NOMO-1 treated with dmso at 0.1 percent for 144 hours (cell line): ENCODE data around the gene AATF.
A peak's percentile ranks its signal among the peaks of the same experiment; 100 is the strongest.
"Not testable (repeated sequence)": the region's sequence is repeated elsewhere in the genome, so short reads cannot be mapped to it uniquely, and the experiment has no call there.

Source experiments
- DNase-seq: peaks from one replicate; lab custom pipeline; 2025; ENCODE audit not compliant: unreplicated experiment; lab: John Stamatoyannopoulos, UW

The AATF gene

GRCh38 chr17:37069087-37069486, 120.3 kb downstream of the AATF start:
- no peak for DNase-seq

- DNase-seq: not testable (repeated sequence)
Observed at GRCh38 chr17:37073464-37073863, 124.7 kb downstream of the AATF start.

DNA sequence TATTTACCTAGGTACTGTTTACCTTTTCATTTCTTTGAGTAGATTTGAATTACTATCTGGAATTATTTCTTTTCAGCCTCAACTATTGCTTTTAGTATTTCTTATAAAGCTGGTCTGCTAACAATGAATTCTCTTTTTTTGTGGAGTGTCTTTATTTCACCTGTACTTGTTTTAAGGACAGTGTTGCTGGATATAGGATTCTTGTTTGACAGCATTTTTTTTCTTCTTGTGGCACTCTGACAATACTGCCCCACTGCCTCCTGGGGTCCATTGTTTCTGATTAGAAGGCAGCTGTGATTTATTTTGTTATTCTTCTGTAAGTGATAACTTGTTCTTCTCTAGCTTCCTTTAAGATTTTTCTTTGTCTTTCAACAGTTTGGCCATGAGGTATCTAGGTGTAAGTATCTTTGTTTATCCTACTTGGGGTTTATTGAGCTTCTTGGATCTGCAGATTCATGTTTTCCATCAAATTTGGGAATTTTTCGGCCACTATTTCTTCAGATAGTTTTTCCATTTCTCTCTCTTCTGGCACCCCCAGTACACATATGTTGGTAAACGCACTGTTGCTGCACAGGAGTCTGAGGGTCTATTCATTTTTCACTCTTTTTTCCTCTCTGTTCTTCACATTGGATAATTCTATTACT, 130.4 kb downstream of the AATF start:
- no peak for DNase-seq

DNA sequence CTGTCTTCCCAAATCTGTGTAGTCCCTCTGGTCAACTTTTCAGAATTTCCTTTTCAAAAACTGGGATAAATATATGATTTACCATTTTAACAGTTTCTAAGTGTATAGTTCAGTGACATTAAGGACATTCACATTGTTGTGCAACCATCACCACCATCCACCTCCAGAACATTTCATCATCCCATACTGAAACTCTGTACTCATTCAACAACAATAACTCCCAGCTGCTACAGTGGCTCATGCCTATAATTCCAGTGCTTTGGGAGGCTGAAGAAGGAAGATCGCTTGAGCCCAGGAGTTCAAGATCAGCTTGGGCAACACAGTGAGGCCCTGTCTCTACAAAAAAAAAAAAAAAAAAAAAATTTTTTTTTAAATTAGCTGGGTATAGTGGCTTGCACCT, 131.0 kb downstream of the AATF start:
- peak; percentile 37 for DNase-seq

DNA sequence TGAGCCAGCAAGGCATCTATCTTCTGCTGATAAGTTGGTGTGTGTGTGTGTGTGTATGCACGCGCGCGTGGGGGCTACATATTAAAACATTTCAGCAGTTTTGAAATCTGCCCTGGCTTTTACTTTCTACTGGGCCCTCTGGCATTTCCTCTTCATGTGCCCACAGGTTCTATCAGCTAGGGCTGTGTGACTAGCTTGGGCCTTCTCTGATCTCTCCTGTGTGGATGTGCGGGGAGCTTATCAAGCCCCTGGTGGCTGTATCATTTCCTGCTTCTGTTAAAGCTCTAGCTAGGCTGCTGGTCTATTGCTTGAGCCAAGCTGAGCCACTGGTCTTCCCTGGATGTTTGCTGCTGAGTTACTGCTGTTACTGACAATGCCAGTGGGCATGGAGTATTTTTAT, 132.5 kb downstream of the AATF start:
- DNase-seq: no peak

GRCh38 chr17:37082311-37082860, 133.6 kb downstream of the AATF start:
- DNase-seq: no peak

GRCh38 chr17:37082985-37083384, 134.2 kb downstream of the AATF start:
- DNase-seq: no peak

- DNase-seq: no peak
Observed at GRCh38 chr17:37083456-37083855, 134.7 kb downstream of the AATF start.

DNA sequence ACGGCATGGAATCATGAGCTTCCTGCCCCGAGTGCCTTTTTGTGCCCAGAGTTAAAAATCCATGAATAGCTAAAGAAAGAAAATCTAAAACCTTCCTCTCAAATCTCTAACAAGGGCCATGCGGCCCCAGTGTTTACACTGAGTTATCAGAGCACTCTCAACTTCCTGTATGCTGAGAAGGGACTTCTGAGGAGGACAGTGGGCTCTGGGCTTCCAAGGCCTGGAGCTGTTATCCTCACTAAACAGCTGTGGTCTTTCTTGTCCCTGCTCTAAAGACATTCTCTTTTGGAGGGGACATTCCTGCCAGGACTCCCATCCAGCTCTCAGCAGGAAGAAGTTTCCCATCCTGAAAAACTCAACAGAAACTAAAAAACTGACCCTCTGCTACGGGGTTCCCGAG, 135.6 kb downstream of the AATF start:
- no peak for DNase-seq

GRCh38 chr17:37086334-37086733, 137.6 kb downstream of the AATF start:
- no peak for DNase-seq

DNA sequence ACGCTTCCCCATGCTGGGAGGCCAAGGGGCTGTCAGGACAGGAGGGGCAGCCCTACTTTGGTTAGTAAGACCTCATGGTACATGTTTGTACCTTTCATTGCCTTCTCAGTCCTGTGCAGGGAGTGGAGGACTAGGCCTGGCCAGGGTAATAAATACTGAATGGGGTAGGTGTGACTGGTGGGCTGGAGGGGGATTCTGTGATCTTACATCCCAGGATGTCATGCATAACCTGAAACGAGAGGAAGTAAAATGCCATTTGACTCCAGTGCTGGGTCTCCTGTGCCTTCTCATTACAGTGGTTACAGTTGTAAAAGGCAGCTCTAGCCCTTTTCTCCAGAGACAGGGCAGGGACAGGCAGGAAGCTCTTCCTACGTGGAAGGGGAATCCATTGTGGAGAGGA, 138.2 kb downstream of the AATF start:
- no peak for DNase-seq

- no peak for DNase-seq
Observed at GRCh38 chr17:37087683-37088082, 138.9 kb downstream of the AATF start.

GRCh38 chr17:37088459-37088858, 139.7 kb downstream of the AATF start:
- no peak for DNase-seq

DNA sequence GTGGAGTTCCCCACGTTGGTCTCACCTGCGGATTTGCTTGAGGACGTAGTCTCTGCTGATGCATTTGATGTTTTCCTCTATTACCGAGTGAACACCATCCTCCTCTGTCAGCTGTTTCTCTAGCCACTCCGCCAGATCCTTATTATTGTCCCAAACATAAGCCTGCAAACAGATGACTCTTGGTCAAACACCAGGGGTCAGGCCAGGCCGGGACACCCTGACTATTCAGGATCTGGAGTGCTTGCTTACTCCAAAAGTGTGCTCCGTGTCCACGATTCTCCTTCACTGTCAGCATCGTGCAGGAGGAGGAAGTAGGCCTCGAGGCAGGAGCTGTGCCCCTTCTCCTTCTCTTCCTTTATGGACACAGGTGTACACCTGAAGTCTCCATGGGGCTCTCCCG, 140.2 kb downstream of the AATF start:
- no peak for DNase-seq

DNA sequence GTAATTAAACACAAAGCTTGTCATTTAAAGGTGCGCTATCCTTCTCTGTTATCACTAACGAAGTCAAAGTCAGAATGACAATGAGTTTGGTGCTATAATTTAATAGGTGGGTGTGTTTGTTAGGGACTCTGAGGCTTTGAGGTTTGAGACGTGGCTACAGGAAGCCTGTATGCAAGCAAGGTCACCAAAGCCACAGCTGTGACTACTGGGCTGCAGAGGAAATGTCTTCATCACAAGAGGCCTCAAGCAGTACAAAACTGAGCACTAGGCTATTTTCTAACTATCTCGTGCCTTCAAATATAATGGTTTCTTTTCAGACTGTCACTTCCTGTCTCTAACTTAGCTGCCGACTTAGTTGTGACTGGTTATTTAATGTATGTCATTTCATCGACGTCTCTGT, 141.2 kb downstream of the AATF start:
- peak; percentile 83 for DNase-seq

GRCh38 chr17:37090941-37091340, 142.2 kb downstream of the AATF start:
- DNase-seq: no peak

DNA sequence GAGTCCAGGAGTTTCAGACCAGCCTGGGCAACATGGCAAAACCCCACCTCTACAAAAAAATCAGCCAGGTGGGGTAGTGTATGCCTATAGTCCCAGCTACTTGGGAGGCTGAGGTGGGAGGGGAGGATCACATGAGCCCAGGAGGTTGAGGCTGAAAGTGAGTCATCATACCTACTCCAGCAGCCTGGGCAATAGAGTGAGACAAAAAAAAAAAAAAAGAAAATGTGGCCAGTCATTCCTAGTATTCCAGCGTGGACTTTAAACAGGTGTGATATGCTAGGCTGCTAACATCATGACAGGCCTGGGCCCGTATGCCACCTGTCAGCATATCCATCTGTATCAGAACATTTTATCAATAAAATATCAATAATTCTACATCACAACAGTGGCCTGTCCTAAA, 143.3 kb downstream of the AATF start:
- no peak for DNase-seq

DNA sequence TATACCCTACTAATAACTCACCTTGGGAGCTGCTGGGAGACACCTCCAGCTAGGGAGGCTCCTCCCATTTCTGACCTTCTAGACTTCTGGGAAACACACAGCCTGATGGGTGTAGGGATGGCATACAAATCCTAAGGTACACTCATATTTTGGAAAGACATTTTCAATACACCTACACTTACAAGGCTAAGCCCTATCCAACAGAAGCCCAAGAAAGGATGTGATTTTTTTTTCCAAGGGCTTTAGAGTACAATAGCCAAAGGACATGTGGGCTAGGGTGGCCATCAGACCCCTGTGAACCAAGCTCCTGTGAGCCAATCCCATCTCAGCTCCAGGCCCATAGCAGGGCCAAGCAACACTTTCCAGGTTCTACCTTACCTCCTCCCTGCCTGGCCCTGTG, 143.9 kb downstream of the AATF start:
- no peak for DNase-seq

GRCh38 chr17:37094391-37094790, 145.6 kb downstream of the AATF start:
- DNase-seq: no peak

DNA sequence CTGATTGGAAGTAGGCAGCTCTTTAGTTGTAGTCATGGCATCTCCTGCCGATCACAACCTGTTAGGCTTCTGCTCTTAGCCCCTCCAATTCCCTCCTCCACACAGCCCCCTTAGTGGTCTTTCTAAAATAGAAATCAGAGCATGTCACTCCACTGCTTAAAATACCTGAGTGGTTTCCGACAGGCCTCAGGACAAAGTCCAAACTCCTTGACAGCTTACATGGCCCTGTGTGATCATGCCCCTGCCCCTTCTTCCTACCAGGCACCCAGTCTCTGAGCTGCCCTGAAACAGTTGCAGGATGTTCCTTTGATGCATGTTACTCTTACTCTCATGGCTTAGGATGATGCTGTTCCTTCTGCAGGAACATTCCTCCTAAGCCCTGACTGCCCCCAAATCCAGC, 147.3 kb downstream of the AATF start:
- DNase-seq: no peak

DNA sequence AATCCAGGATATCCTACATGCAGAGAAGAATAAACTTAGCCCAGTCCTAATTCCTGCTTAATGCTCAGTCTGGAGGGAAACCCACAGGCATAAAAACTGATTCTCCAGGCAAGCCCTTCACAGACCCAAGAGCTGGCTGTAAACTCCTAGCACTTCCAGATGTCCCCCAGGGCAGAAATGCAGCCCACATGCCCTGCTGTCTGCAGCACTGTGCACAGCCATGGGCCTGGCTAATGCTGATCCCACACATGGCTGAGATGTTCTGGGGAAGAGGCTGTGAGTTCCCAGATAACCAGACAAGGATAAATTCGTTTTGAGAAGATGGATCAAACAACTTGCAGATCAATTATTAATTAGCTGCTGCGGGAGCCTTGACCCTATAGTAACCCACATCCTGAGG, 148.4 kb downstream of the AATF start:
- DNase-seq: no peak

DNA sequence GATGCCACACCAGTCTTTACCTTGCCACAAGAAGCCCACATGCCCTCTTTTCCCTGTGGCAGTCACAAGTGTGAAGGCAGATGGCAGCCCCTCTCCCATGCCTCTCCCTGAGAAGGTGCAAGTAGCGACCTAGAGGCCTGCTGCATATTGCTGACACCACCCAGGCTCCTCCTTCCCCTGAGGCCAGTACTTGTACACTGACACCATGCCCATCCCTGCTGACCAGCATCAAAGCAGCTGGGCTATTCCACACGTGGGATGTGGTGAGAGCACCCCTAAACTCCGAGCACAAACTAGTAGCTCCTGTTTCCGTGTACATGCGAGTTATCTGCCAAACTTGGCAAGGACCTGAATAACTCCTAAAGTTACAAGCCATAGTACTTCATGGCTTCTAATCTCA, 149.4 kb downstream of the AATF start:
- DNase-seq: no peak

DNA sequence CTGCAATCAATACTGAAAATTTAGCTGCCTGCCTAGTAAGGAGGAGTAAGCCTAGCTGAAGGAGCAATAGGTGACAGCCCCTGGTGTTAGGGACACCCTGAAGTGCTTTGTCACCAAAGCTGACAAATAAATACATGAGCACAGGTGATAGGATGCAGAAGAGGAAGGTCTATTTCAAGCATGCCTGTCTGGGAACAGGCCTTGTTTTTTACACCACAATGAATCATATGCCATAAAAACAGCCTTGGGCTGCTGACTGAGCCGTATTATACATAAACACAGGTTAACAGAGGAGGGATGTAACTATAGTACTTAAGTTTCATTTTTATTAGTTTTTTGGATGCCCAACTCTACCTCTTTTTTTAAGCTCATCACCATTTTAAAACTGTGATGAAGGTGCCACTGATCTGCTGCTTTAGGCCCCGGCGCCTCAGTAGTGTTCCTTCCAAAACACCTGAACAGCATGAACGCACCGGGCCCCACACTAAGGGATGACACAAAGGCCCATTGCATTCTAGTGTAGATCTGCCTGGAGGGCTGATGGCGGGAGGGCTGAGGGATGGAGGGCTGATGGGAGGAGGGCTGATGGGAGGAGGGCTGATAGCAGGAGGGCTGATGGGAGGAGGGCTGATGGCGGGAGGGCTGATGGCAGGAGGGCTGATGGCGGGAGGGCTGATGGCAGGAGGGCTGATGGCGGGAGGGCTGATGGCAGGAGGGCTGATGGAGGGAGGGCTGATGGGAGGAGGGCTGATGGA, 150.3 kb downstream of the AATF start:
- DNase-seq: no peak
